NCI-H510A (cell line): Measurements from ENCODE around the gene HOXC13.

ENCODE experiments used
- DNase-seq: peaks from one replicate; lab custom pipeline; 2025; lab: John Stamatoyannopoulos, UW

HOXC13 gene

DNA sequence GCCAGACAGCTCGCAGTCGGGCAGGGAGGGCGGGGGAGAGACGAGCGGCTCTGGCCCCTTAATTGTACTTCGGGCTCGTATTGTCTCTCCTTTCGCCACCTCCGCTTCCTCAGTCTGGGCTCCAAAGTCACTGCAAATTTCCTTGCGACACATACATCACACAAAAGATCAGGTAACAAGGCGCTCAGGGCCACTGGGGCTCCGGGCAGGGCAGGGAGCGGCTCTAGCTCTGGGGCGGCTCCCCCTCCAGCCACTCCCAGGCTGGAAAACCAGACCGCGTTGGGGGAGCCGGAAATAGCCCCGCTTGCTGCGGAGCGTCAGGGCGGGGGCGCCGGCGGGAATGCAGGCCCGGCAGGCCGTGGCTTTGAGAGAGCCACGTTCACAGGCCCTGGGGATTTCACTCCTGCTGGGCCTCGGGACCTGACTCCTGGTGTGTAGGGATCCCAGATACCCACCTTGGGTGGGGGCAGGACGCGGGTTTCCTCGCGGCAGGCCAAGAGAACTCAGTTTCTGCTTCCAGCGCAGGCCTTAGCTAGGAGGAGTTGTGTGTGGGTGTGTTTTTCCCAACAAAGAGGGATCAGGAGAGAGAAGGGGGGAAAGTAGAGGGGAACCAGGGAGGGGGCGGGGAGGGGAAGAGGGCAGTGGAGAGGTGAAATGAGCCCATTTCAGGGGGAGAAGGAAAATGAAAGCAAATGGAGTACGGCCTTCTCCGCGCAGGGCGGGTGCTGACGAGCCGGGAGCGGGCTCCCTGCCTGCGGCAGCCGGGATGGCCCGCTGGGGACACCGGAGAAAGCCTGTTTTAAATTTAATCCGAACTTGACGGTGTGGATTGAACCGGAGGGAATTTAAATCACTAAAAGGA is 57.0 kb downstream of the HOXC13 start:
- DNase-seq, result no peak
